NOMO-1 treated with dmso at 0.1 percent for 144 hours (cell line): ENCODE results near the gene LTBP2.

Experiments
- DNase-seq: peaks from one replicate; lab custom pipeline; 2025; ENCODE audit not compliant: unreplicated experiment; lab: John Stamatoyannopoulos, UW

LTBP2 gene

GRCh38 chr14:74531006-74531405 is 81.0 kb downstream of the LTBP2 start:
- no peak for DNase-seq

- no peak for DNase-seq
Measured at GRCh38 chr14:74528886-74529285, 83.2 kb downstream of the LTBP2 start.

- DNase-seq: no peak
Measured at GRCh38 chr14:74528406-74528805, 83.6 kb downstream of the LTBP2 start.

GRCh38 chr14:74527736-74528280 is 84.2 kb downstream of the LTBP2 start:
- no peak for DNase-seq

GRCh38 chr14:74526854-74527585 is 85.0 kb downstream of the LTBP2 start:
- DNase-seq: no peak

- no peak for DNase-seq
Measured at GRCh38 chr14:74525361-74525851, 86.6 kb downstream of the LTBP2 start.

GRCh38 chr14:74524812-74525135 is 87.3 kb downstream of the LTBP2 start:
- DNase-seq: no peak

- no peak for DNase-seq
Measured at GRCh38 chr14:74524076-74524811, 87.8 kb downstream of the LTBP2 start.

- no peak for DNase-seq
Measured at GRCh38 chr14:74522740-74523139, 89.3 kb downstream of the LTBP2 start.

- DNase-seq: no peak
Measured at GRCh38 chr14:74521756-74522155, 90.3 kb downstream of the LTBP2 start.

GRCh38 chr14:74519316-74520074 is 92.5 kb downstream of the LTBP2 start:
- no peak for DNase-seq

GRCh38 chr14:74518221-74518620 is 93.8 kb downstream of the LTBP2 start:
- no peak for DNase-seq

- DNase-seq: no peak
Measured at GRCh38 chr14:74517731-74518130, 94.3 kb downstream of the LTBP2 start.

GRCh38 chr14:74516451-74517160 is 95.4 kb downstream of the LTBP2 start:
- no peak for DNase-seq

GRCh38 chr14:74515891-74516412 is 96.1 kb downstream of the LTBP2 start:
- DNase-seq: no peak

- peak; percentile 28 for DNase-seq
Measured at GRCh38 chr14:74514471-74514941, 97.5 kb downstream of the LTBP2 start.

- DNase-seq: no peak
Measured at GRCh38 chr14:74511966-74512830, 99.8 kb downstream of the LTBP2 start.

GRCh38 chr14:74510959-74511409 is 101.1 kb downstream of the LTBP2 start:
- DNase-seq: no peak

GRCh38 chr14:74510223-74510931 is 101.7 kb downstream of the LTBP2 start:
- DNase-seq: no peak
